GM23248 (cell line): ENCODE data around the gene ZNF280A. TPM values are rescaled to one million over a fixed set of nuclear protein-coding genes. Genes with fewer than 3 reads are reported as not detected.

Source experiments
- DNase-seq: peaks from one replicate; pipeline ENCODE4 v3.0.0-alpha.2; 2015
- H2AFZ ChIP-seq: fragments of 200-600 bp; sonication (generic); 2 replicates; pipeline ENCODE4 v1.6.1; 2016; ENCODE audit warnings: antibody characterized with exemption
- H3F3A ChIP-seq: fragments of 200-600 bp; sonication (generic); 2 replicates; pipeline ENCODE4 v1.6.1; 2016; ENCODE audit warnings: mild to moderate bottlenecking, antibody characterized with exemption, mixed run types; ENCODE audit not compliant: insufficient read depth
- H3K27ac ChIP-seq: fragments of 200-600 bp; sonication (generic); 2 replicates; pipeline ENCODE4 v1.5.1; 2016; ENCODE audit warnings: mild to moderate bottlenecking
- H3K27me3 ChIP-seq: fragments of 200-600 bp; sonication (generic); replicated peaks from 2 replicates; pipeline ENCODE4 v1.6.1; 2016; ENCODE audit warnings: mild to moderate bottlenecking; ENCODE audit not compliant: insufficient read depth
- H3K36me3 ChIP-seq: fragments of 200-600 bp; sonication (generic); 2 replicates; pipeline ENCODE4 v1.6.1; 2016; ENCODE audit warnings: low read depth, mild to moderate bottlenecking
- H3K4me1 ChIP-seq: fragments of 200-600 bp; sonication (generic); 2 replicates; pipeline ENCODE4 v1.6.1; 2016; ENCODE audit warnings: mild to moderate bottlenecking; ENCODE audit not compliant: insufficient read depth
- H3K4me2 ChIP-seq: fragments of 200-600 bp; sonication (generic); one replicate; pipeline ENCODE4 v1.6.1; 2016; ENCODE audit warnings: mild to moderate bottlenecking; ENCODE audit not compliant: unreplicated experiment
- H3K4me3 ChIP-seq: fragments of 200-600 bp; sonication (generic); 2 replicates; pipeline ENCODE4 v1.5.1; 2016; ENCODE audit warnings: mild to moderate bottlenecking
- H3K79me2 ChIP-seq: fragments of 200-600 bp; sonication (generic); 2 replicates; pipeline ENCODE4 v1.6.1; 2016; ENCODE audit warnings: mild to moderate bottlenecking; ENCODE audit not compliant: insufficient read depth
- H3K9ac ChIP-seq: fragments of 200-600 bp; sonication (generic); 2 replicates; pipeline ENCODE4 v1.6.1; 2016; ENCODE audit warnings: mild to moderate bottlenecking
- H3K9me2 ChIP-seq: fragments of 200-600 bp; sonication (generic); 2 replicates; pipeline ENCODE4 v1.6.1; 2016; ENCODE audit warnings: mixed run types, mild to moderate bottlenecking, moderate library complexity; ENCODE audit not compliant: insufficient read depth
- H3K9me3 ChIP-seq: fragments of 200-600 bp; sonication (generic); one replicate; pipeline ENCODE4 v1.6.1; 2017; ENCODE audit warnings: low read depth
- H4K20me1 ChIP-seq: fragments of 200-600 bp; sonication (generic); 2 replicates; pipeline ENCODE4 v1.6.0; 2016; ENCODE audit not compliant: insufficient read depth
- EZH2 ChIP-seq: fragments of 200-600 bp; sonication (generic); IDR thresholded peaks from 2 replicates; pipeline ENCODE4 v1.6.1; 2018; ENCODE audit warnings: antibody characterized with exemption, mild to moderate bottlenecking; ENCODE audit not compliant: insufficient read depth, poor library complexity, severe bottlenecking
- EZH2phosphoT487 ChIP-seq: fragments of 200-600 bp; sonication (generic); IDR thresholded peaks from 2 replicates; pipeline ENCODE4 v1.6.1; 2018; ENCODE audit warnings: antibody characterized with exemption, moderate library complexity, mild to moderate bottlenecking, low read depth; ENCODE audit not compliant: insufficient read depth
- WGBS, 2 experiments: methylation state at CpG; one replicate each; pipeline ENCODE4 v1.1.6; 2015 to 2017; ENCODE audit warnings: low lambda C conversion rate in 2 of 2, low coverage in 1 of 2; ENCODE audit errors: missing lambda C conversion rate in 2 of 2; 5-methylcytosine and 5-hydroxymethylcytosine counted together
- in situ Hi-C: fragments of 300-500 bp; cut with MboI; formaldehyde crosslinking; loops from 2 replicates; pipeline ENCODE4 v1.15.0; 2020
- polyA plus RNA-seq: library from polyadenylated mRNA; unstranded; fragments of >200 nt; fragmentation: Nextera tagmentation; extraction: Ambion mirVana; gene quantifications from 2 replicates; pipeline ENCODE4 v1.2.1, GENCODE V29; 2016
- total RNA-seq: library from RNA; depleted of rRNA; stranded (reverse); fragments of >200 nt; shearing (Covaris generic); gene quantifications from 2 replicates; pipeline ENCODE4 v1.2.3, GENCODE V29; 2014

The ZNF280A gene
- total and polyA plus RNA-seq, 2 experiments from 2014 or later = not detected

GRCh38 chr22:22558071-22558971 is 38.3 kb upstream of the ZNF280A start:
- Histone ChIP-seq H3K4me3 (no peak overlapping the region), H2AFZ (no peak overlapping the region), H3K9me2 (no peaks in the 10 kb centered on the region), H3K79me2 (no peaks in the 10 kb centered on the region), H3K4me1 (no peaks in the 10 kb centered on the region), H4K20me1 (no peaks in the 10 kb centered on the region), H3K27me3 (no peaks in the 10 kb centered on the region), H3K9me3 (no peaks in the 10 kb centered on the region), H3F3A (no peaks in the 10 kb centered on the region), H3K27ac (no peak overlapping the region), H3K9ac (no peak overlapping the region), H3K4me2 (no peak overlapping the region), H3K36me3 (no peaks in the 10 kb centered on the region)
- WGBS, 2 experiments = 60% methylated on average over 25 of the region's 25 CpGs; no CpG with 5 or more reads in 1 of the 2 experiments
- peak; percentile 32 for DNase-seq
- TF ChIP-seq EZH2phosphoT487 (no peak), EZH2 (no peak)
- in situ Hi-C loops = no loop called here

- Histone ChIP-seq H3K9ac (no peak overlapping the region), H4K20me1 (no peaks in the 10 kb centered on the region)
- in situ Hi-C loops = no loop called here
Measured at GRCh38 chr22:22556995-22557925, 37.2 kb upstream of the ZNF280A start.

GRCh38 chr22:22556578-22556977 is 36.5 kb upstream of the ZNF280A start:
- no peaks in the 10 kb centered on the region for H3K79me2 ChIP-seq
- no peaks in the 10 kb centered on the region for H3K27me3 ChIP-seq
- no peak for DNase-seq
- H3K9ac ChIP-seq = no peak overlapping the region
- in situ Hi-C loops = no loop called here
- H3K4me3 ChIP-seq = no peak overlapping the region
- H3F3A ChIP-seq = no peaks in the 10 kb centered on the region
- no peaks in the 10 kb centered on the region for H3K36me3 ChIP-seq
- WGBS, 2 experiments = 80 to 81% methylated on average over 14 of the region's 14 CpGs
- no peak overlapping the region for H3K4me2 ChIP-seq
- no peaks in the 10 kb centered on the region for H4K20me1 ChIP-seq
- no peak overlapping the region for H3K27ac ChIP-seq
- no peaks in the 10 kb centered on the region for H3K4me1 ChIP-seq
- no peaks in the 10 kb centered on the region for H3K9me3 ChIP-seq
- no peak for TF ChIP-seq EZH2phosphoT487
- TF ChIP-seq EZH2 = no peak
- no peak overlapping the region for H2AFZ ChIP-seq
- no peaks in the 10 kb centered on the region for H3K9me2 ChIP-seq

More at GRCh38 chr22:22556995-22557925, 37.2 kb upstream of the ZNF280A start:
- no peak overlapping the region for H3K4me3 ChIP-seq
- no peaks in the 10 kb centered on the region for H3K79me2 ChIP-seq
- H2AFZ ChIP-seq = no peak overlapping the region
- H3K9me3 ChIP-seq = no peaks in the 10 kb centered on the region
- H3K27me3 ChIP-seq = no peaks in the 10 kb centered on the region
- H3K36me3 ChIP-seq = no peaks in the 10 kb centered on the region
- WGBS, 2 experiments = 85 to 89% methylated on average over 34 to 38 of the region's 38 CpGs
- H3F3A ChIP-seq = no peaks in the 10 kb centered on the region
- no peak overlapping the region for H3K27ac ChIP-seq
- TF ChIP-seq EZH2 (no peak), EZH2phosphoT487 (no peak)
- no peaks in the 10 kb centered on the region for H3K4me1 ChIP-seq
- H3K9me2 ChIP-seq = no peaks in the 10 kb centered on the region
- no peak overlapping the region for H3K4me2 ChIP-seq
- peak; percentile 9 for DNase-seq

- Histone ChIP-seq H3F3A (no peaks in the 10 kb centered on the region), H3K4me3 (no peak overlapping the region), H3K9me2 (no peaks in the 10 kb centered on the region), H3K4me1 (no peaks in the 10 kb centered on the region), H3K27me3 (no peaks in the 10 kb centered on the region), H3K27ac (no peak overlapping the region), H3K4me2 (no peak overlapping the region), H2AFZ (no peak overlapping the region), H3K9ac (no peak overlapping the region), H3K9me3 (no peaks in the 10 kb centered on the region), H3K36me3 (no peaks in the 10 kb centered on the region), H3K79me2 (no peaks in the 10 kb centered on the region), H4K20me1 (no peaks in the 10 kb centered on the region)
- in situ Hi-C loops = no loop called here
- DNase-seq = no peak
- WGBS, 2 experiments = 87 to 93% methylated on average over 9 of the region's 9 CpGs
- TF ChIP-seq EZH2 (no peak), EZH2phosphoT487 (no peak)
Measured at GRCh38 chr22:22555596-22555995, 35.5 kb upstream of the ZNF280A start.
